NCI-H1694 (cell line): ENCODE data around the gene OR5B21.

Experiments used
- DNase-seq: peaks from one replicate; lab custom pipeline; 2025; lab: John Stamatoyannopoulos, UW

The OR5B21 gene

DNA sequence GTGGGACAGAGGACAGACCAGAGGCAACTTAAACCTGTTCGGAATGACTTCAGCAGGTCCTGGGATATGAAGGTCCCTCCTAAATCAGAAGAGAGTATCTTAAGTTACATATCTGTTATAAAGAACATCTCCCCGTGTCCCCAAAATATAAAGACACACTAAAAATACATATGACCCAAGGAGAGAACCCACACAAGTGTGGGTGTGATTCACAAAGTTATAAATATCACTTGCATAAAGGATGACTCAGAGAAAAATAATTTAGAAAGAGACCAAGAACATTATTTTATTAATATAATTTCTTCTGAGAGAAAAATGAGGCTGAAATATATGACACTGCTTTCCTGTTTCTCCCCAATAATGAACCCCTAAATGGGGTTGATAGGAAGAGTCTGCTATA is 14.2 kb downstream of the OR5B21 start:
- DNase-seq, result no peak

DNA sequence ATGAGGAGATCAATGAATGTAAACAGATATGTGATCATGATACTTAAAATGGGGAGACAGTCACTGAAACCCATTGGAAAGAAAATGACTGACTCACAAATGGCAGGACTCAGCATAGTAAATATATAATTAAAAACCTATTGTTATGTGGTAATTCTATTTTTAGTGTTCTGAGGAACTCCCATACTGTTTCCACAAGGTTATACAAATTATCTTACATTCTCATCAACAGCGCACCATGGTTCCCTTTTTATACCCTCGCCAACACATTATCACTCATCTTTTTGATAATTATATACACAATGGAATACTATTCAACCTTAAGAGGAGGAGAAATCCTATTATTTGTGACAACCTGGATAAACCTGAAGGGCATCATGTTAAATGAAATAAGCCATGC is 17.1 kb downstream of the OR5B21 start:
- DNase-seq, result no peak

DNA sequence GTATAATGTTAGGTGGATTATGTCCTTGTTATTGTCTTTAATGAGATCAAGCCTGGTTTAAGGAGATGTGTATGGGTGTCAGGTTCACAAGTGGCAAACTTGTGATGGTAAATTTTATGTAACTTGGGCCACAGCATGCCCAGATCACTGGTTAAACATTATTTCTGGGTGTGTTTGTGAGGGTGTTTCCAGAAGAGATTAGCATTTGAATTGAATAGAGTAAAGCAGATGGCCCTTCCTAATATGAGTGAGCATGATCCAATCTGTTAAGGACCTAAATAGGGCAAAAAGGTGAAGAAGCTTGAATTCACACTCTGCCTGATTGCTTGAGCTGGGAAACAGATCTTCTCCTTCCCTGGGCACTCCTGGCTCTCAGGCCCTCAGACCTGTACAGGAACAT is 20.7 kb downstream of the OR5B21 start:
- no peak for DNase-seq

DNA sequence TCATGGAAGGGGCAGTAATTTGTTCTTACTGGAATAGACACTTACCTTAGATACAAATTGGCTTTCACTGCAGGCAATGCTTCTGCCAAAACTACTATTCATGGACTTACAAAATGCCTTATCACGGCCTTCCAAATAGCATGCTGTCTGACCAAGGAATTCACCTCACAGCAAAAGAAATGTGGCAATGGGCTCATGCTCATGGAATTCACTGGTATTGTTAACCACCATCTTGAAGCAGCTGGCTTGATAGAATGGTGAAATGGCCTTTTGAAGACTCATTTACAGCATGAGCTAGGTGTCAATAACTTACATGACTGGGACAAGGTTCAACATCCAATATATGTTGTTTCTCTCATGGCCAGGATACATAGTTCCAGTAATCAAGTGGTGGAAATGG is 21.9 kb downstream of the OR5B21 start:
- DNase-seq, result no peak

DNA sequence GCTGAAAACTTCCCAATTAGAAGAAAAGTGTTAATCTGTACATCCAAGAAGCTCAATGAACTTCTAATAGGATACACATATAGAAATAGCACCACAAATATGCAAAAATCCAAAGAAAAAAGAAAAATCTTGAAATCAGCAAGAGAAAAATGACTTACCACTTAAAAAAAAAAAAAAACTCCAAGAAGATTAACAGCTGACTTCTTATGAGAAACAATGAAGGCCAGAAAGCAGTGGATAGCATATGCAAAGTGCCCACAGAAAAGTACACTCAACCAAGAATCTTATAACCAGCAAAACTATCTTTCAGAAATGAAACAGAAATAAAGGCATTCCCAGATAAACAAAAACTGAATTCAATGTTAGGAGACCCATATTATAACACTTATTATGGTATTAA is 36.0 kb downstream of the OR5B21 start:
- no peak for DNase-seq

DNA sequence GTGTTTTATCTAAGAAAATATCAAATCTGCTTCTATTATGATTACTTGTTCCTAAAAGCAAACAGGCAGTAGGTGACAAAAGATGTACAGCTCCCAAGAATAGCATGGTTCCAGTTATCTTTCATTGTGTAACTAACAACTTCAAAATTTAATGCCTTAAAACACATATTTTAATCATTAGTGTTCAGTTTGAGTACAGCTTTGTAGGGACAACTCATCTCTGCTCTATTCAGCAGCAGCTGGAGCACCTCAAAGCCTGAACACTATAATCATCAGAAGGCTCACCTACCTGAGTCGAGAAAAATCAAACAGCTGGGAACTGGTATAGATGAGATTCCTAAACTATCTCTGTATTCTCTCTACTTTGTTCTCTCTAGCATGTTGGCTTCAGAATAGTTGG is 41.6 kb downstream of the OR5B21 start:
- DNase-seq, result no peak

DNA sequence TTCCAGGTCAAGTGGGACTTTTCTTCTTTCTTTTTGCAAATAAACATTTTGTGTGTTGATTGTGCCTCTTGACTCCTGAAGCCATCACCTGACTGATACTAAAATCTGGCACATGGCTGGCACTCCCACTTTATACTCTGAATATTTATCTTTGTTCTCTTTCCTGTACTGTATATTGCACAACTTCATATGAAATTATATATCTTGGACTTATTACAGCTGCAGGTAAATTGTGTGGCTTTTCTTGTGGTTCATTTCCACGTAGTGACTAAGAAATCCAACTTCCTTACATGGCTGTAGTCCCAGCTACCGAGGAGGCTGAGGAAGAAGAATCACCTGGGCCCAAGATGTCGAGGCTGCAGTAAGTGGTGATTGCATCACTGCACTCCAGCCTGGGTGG is 42.2 kb downstream of the OR5B21 start:
- DNase-seq, result no peak
